GM13976 (cell line): ENCODE results near the gene RAB8A.

Experiments
- DNase-seq: peaks from one replicate; pipeline ENCODE4 v3.0.0; 2012; ENCODE audit warnings: low spot score
- in situ Hi-C: fragments of 300-500 bp; cut with MboI; formaldehyde crosslinking; loops from one replicate; pipeline ENCODE4 v1.12.0; 2022; ENCODE audit warnings: low sequenced_read_pairs, mixed read lengths, inconsistent platforms; ENCODE audit not compliant: unreplicated experiment
- TF ChIP-seq, protein P1 (sequence below): IDR thresholded peaks from 2 replicates; pipeline ENCODE4 v1.5.1; 2012; ENCODE audit warnings: borderline replicate concordance, mild to moderate bottlenecking; ENCODE audit not compliant: insufficient read depth; ENCODE audit errors: extremely low read depth, missing control alignments, control extremely low read depth

RAB8A gene

GRCh38 chr19:16088351-16089009 lies 23.2 kb upstream of the RAB8A start:
- in situ Hi-C loops, result no loop called here
- TF ChIP-seq, protein P1, sequence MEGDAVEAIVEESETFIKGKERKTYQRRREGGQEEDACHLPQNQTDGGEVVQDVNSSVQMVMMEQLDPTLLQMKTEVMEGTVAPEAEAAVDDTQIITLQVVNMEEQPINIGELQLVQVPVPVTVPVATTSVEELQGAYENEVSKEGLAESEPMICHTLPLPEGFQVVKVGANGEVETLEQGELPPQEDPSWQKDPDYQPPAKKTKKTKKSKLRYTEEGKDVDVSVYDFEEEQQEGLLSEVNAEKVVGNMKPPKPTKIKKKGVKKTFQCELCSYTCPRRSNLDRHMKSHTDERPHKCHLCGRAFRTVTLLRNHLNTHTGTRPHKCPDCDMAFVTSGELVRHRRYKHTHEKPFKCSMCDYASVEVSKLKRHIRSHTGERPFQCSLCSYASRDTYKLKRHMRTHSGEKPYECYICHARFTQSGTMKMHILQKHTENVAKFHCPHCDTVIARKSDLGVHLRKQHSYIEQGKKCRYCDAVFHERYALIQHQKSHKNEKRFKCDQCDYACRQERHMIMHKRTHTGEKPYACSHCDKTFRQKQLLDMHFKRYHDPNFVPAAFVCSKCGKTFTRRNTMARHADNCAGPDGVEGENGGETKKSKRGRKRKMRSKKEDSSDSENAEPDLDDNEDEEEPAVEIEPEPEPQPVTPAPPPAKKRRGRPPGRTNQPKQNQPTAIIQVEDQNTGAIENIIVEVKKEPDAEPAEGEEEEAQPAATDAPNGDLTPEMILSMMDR, result no peak
- DNase-seq, result no peak

DNA sequence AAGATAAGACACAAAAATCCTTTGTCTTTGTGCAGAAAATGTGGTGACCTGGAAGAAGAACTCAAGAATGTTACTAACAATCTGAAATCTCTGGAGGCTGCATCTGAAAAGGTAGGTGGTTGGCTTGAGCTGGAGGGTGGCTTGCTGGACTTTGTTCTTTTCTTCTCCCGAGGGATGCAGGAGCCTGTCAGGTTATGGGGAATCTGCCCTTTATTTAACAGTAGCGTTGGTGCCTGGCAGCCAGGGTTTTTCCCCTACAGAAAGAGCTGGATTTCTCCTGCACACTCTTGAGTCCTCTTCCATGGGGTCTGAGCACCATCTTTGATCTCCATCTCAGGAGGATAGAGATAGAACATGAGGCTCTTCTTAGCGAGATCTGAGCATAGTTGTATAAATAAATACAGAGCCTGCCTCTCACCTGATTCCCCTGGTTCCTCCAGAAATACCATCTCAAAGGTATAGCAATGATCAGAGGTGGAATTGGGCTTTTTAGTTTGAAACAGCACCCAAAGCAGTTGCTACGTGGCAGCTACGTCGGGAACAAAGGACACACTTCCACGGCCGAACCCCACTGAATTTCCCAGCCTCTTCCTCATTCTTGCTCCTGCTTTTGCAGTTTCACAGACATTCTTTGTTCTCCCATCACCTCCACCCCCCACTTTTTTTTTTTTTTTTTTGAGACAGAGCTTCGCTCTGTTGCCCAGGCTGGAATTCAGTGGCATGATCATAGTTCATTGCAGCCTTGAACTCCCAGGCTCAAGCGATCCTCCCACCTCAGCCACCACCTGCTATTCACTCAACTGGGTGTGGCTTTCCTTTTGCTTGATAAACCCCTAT lies 22.5 kb upstream of the RAB8A start:
- TF ChIP-seq, protein P1, result no peak
- no peak for DNase-seq
- in situ Hi-C loops, result no loop called here

DNA sequence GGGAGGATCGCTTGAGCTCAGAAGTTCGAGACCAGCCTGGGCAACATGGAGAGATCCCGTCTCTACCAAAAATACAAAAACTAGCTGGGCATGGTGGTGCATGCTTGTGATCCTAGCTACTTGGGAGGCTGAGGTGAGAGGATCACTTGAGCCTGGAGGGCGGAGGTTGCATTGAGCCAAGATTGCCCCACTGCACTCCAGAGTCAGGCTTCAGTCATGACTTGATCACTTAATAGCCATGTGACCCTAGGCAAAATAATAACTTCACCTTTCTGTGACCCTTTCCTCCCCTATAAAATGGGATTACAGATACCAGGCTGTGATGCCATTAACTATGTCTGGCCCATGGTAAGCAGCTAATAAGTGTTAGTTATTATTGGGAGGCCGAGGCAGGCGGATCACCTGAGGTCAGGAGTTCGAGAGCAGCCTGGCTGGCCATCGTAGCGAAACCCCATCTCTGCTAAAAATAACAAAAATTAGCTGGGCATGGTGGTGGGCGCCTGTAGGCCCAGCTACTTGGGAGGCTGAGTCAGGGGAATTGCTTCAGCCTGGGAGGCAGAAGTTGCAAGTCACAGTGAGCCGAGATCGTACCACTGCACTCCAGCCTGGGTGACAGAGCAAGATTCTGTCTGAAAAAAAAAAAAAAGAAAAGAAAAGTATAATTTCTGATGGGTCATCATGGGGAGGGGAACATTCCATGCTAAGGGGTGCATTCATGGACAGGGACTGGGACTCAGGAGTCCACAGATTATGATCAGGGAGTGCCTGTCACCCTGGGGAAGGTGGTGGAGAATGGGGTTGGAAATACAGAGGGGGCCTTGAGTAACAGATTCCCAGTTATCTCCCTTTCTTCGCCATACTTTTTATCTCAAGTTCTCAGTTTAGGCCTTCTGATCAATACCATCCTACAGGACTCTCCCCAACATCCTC lies 19.9 kb upstream of the RAB8A start:
- in situ Hi-C loops, result no loop called here
- TF ChIP-seq, protein P1, result no peak
- no peak for DNase-seq

GRCh38 chr19:16094360-16095070 lies 17.2 kb upstream of the RAB8A start:
- in situ Hi-C loops, result no loop called here

GRCh38 chr19:16095071-16095571 lies 16.6 kb upstream of the RAB8A start:
- TF ChIP-seq, protein P1, result no peak
- no peak for DNase-seq
- in situ Hi-C loops, result no loop called here

More at GRCh38 chr19:16094360-16095070, 17.2 kb upstream of the RAB8A start:
- no peak for DNase-seq
- TF ChIP-seq, protein P1, result no peak
